Pancreas (tissue), 10 donors: ENCODE measurements around the gene CCDC92B. TPM values are rescaled to one million over a fixed set of nuclear protein-coding genes. Genes with fewer than 3 reads are reported as not detected.

Experiments used
- ATAC-seq, 4 donors: fragments of 200-7000 bp; cut with Tn5 transposase; one replicate each; pipeline versions ENCODE4 v1.8.0 to v1.9.1; 2020; ENCODE audit warnings: mild to moderate bottlenecking in 4 of 4, moderate library complexity in 4 of 4
- DNase-seq, 6 donors: peaks; one replicate each; pipeline ENCODE4 v3.0.0-alpha.2; 2020
- FAIRE-seq: peaks from 2 replicates; lab custom pipeline; 2012; peaks lifted over from hg19 to GRCh38; lab: Jason Lieb, UNC
- H3K27ac ChIP-seq, 4 donors: fragments of 200-600 bp; sonication (generic); 1 replicate in 3 of 4; 2 replicates in 1 of 4; pipeline versions ENCODE4 v1.5.0 to v1.8.0; 2020
- H3K27me3 ChIP-seq, 4 donors: fragments of 200-600 bp; one replicate each; pipeline ENCODE4 v1.8.0; 2021
- H3K36me3 ChIP-seq, 3 donors: fragments of 200-600 bp; sonication (generic) in 1 of 3; one replicate each; pipeline versions ENCODE4 v1.5.0 to v1.8.0; 2020 to 2021
- H3K4me1 ChIP-seq, 3 donors: fragments of 200-600 bp; one replicate each; pipeline ENCODE4 v1.8.0; 2021
- H3K4me3 ChIP-seq, 4 donors: fragments of 200-600 bp; sonication (generic) in 2 of 4; one replicate each; pipeline versions ENCODE4 v1.5.0 to v1.8.0; 2020 to 2021
- H3K9me3 ChIP-seq, 4 donors: fragments of 200-600 bp; one replicate each; pipeline ENCODE4 v1.8.0; 2021
- CTCF ChIP-seq, 4 donors: fragments of 200-600 bp; sonication (generic) in 3 of 4; IDR thresholded peaks; one replicate each; pipeline versions ENCODE4 v1.5.0 to v1.8.0; 2021; ENCODE audit warnings: antibody characterized with exemption in 4 of 4
- WGBS, 2 donors: extraction: QIAGEN DNeasy Blood & Tissue Kit; methylation state at CpG; one replicate each; pipeline ENCODE4 v1.1.7; 2013; 5-methylcytosine and 5-hydroxymethylcytosine counted together
- intact Hi-C, 3 donors: fragments of 100-400 bp; cut with DNase I; formaldehyde crosslinking; loops; one replicate each; pipeline versions ENCODE4 v1.11.1 to v1.14.2; 2022
- polyA plus RNA-seq, 2 donors: library from polyadenylated mRNA; stranded (reverse); fragments of 200-250 nt; gene quantifications; one replicate each; pipeline ENCODE4 v1.2.3, GENCODE V29; 2013
- total RNA-seq, 6 donors: library from RNA; stranded (reverse); fragmentation: NEBNext Ultra II Directional in 4 of 6; extraction: Animal tissue kit (Norgen Biotek cat#: 25700) in 4 of 6; gene quantifications; one replicate each; pipeline versions ENCODE4 v1.2.1 to v1.2.4, GENCODE V29; 2021 to 2023
- donor health status: healthy with polysubstance abuse.
- donor health status: DM: no; HTN: no; CAD: no; lungs with moderate emphysema.
- donor health status: DM: no; HTN: no; CAD: no.
- donor health status: control.
- donor health status: control.
- donor health status: Bipolar disorder and iron deficiency.
- donor health status: DM: yes; HTN: yes; CAD: no.
- donor health status: DM: no; HTN: no; CAD: no.
- donor health status: DM: no; HTN: no; CAD: no.
- donor health status: DM: yes; HTN: yes; CAD: no.

The CCDC92B gene
- total and polyA plus RNA-seq, 8 donors = 0.19 to 4.6 (median 0.69) TPM

- H3K27me3 ChIP-seq = no peaks in the 10 kb centered on the region
- no peaks in the 10 kb centered on the region for H3K4me1 ChIP-seq
- 64 to 81% methylated on average over 38 to 39 of the region's 39 CpGs for WGBS, 2 donors
- TF ChIP-seq CTCF (IDR thresholded peaks at IDR 0.05) = no peak
- H3K36me3 ChIP-seq = no peaks in the 10 kb centered on the region
- FAIRE-seq (no peak), DNase-seq (peak in 1 of 6 donors; percentile 64), ATAC-seq (peak in 3 of 4 donors; percentile 56 to 74 (median 60))
- H3K27ac ChIP-seq = no peak within 1 kb of the TSS
- peak within 1 kb of the TSS in 1 of 4 donors; percentile 17 for H3K4me3 ChIP-seq
- H3K9me3 ChIP-seq = no peaks in the 10 kb centered on the region
- intact Hi-C loops = no loop called here
These were observed 47.0 kb upstream of the CCDC92B start, which contains the start of gene RAP1GAP2 for GRCh38 chr17:2796164-2797125. Gene RAP1GAP2 (plus strand): TSS chr17:2796438. CDS start chr17:2796528, 90 bp downstream.

- Histone ChIP-seq H3K9me3 (no peaks in the 10 kb centered on the region), H3K36me3 (no peaks in the 10 kb centered on the region), H3K4me1 (no peaks in the 10 kb centered on the region), H3K27me3 (no peaks in the 10 kb centered on the region), H3K4me3 (peak overlapping the region in 1 of 4 donors; percentile 17), H3K27ac (no peak overlapping the region)
- ATAC-seq (no peak), FAIRE-seq (no peak), DNase-seq (no peak)
- WGBS, 2 donors = 74 to 88% methylated on average over 28 of the region's 28 CpGs
- intact Hi-C loops = no loop called here
- no peak for TF ChIP-seq CTCF (IDR thresholded peaks at IDR 0.05)
These were observed 46.1 kb upstream of the CCDC92B start for GRCh38 chr17:2795441-2796163.

- no peak overlapping the region for H3K27ac ChIP-seq
- H3K4me1 ChIP-seq = no peaks in the 10 kb centered on the region
- H3K27me3 ChIP-seq = no peaks in the 10 kb centered on the region
- no peaks in the 10 kb centered on the region for H3K36me3 ChIP-seq
- FAIRE-seq (no peak), ATAC-seq (no peak), DNase-seq (no peak)
- 83 to 86% methylated on average over 6 of the region's 6 CpGs for WGBS, 2 donors
- no peak overlapping the region for H3K4me3 ChIP-seq
- intact Hi-C loops = no loop called here
- no peak for TF ChIP-seq CTCF (IDR thresholded peaks at IDR 0.05)
- no peaks in the 10 kb centered on the region for H3K9me3 ChIP-seq
These were observed 44.8 kb upstream of the CCDC92B start for GRCh38 chr17:2794111-2794803.

GRCh38 chr17:2792366-2793169 lies 43.1 kb upstream of the CCDC92B start:
- Histone ChIP-seq H3K36me3 (no peaks in the 10 kb centered on the region), H3K4me3 (no peak overlapping the region), H3K4me1 (no peaks in the 10 kb centered on the region), H3K27me3 (no peaks in the 10 kb centered on the region), H3K9me3 (no peaks in the 10 kb centered on the region), H3K27ac (no peak overlapping the region)
- TF ChIP-seq CTCF (IDR thresholded peaks at IDR 0.05) = no peak
- 69% methylated on average over 24 of the region's 24 CpGs for WGBS, 2 donors
- no peak for ATAC-seq
- FAIRE-seq = no peak
- intact Hi-C loops = no loop called here
- no peak for DNase-seq
